ENCODE results near the gene TCFL5. TPM values are rescaled to one million over a fixed set of nuclear protein-coding genes. Genes with fewer than 3 reads are reported as not detected.
"Not testable (repeated sequence)": the region's sequence is repeated elsewhere in the genome, so short reads cannot be mapped to it uniquely, and the experiment has no call there.

The TCFL5 gene
- total RNA-seq, 6 donors from 2014 or later: 2.1 to 9.6 (median 7.1) TPM

DNA sequence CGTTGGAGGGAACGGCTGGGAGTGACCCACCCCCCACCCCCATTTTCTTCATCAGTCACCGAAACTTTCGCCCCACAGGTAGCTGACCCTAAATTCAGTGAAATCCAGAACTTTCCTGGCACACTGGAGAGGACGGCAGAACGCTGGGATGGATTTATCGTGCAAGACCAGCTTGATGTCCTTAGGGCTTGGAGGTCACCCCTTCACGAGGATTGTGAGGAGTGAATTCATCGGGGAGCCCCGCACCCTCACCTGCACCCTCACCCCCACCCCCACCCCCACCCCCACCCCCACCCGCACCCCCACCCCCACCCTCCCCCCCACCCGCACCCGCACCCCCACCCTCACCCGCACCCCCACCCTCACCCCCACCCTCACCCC is 13.3 kb upstream of the TCFL5 start:
- Histone ChIP-seq H3K9me3 (no peaks in the 10 kb centered on the region), H3K27me3 (no peaks in the 10 kb centered on the region), H3K27ac (no peak overlapping the region), H3K4me1 (peaks cover 18 to 26% (median 21%) of the 10 kb centered on the region in 4 donors), H3K4me3 (no peak overlapping the region), H3K36me3 (peaks cover 0 to 12% (median 5%) of the 10 kb centered on the region in 4 donors)
- ATAC-seq (ENCODE audit: low FRiP score in 2 of 2): no peak
- no peak for TF ChIP-seq EP300 (IDR thresholded peaks at IDR 0.05)
- no peak for TF ChIP-seq POLR2A (IDR thresholded peaks at IDR 0.05)
- TF ChIP-seq POLR2AphosphoS5 (IDR thresholded peaks at IDR 0.05): no peak
- TF ChIP-seq CTCF (IDR thresholded peaks at IDR 0.05): no peak
- no peak for DNase-seq
- 88 to 92% methylated on average over 8 of the region's 14 CpGs for WGBS, 2 donors

DNA sequence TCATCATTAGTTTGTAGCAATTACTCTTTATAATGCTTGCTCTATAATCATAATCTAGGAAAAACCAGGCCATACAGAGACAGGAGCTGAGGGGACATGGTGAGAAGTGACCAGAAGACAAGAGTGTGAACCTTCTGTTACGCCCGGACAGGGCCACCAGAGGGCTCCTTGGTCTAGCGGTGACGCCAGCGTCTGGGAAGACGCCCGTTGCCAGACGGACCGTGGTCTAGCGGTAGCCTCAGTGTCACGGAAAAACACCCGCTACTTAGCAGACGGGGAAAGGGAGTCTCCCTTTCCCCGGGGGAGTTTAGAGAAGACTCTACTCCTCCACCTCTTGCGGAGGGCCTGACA is 12.0 kb upstream of the TCFL5 start:
- peaks cover 18 to 26% (median 21%) of the 10 kb centered on the region in 4 donors for H3K4me1 ChIP-seq
- not testable (repeated sequence) for H3K36me3 ChIP-seq; ATAC-seq (ENCODE audit: low FRiP score in 2 of 2); H3K27me3 ChIP-seq; H3K27ac ChIP-seq; H3K9me3 ChIP-seq; H3K4me3 ChIP-seq
- TF ChIP-seq CTCF (IDR thresholded peaks at IDR 0.05): peak; percentile 40 to 71 (median 59)
- DNase-seq: peak; percentile 62 to 75
- 0 to 7% methylated on average over 5 to 14 of the region's 15 CpGs for WGBS, 2 donors

DNA sequence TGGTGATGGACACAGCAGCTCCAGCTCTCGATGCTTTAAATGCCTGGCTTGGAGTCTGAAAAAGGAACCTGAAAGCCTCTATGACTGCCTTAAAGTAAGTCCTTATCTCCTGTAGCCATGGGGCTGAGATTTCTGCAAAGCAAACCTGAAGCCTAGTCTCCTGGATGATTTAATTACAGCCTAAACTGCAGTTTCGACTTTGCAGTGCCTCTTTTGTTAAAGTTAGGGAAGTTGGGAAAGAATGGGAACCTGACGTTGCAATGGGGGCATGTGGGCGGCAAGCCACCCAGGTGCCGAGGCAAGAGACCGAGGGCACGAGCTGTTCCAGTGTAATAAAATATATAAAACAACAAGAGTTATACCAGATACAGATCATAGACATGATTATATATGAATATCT is 11.7 kb upstream of the TCFL5 start:
- DNase-seq (no peak), ATAC-seq (ENCODE audit: low FRiP score in 2 of 2) (no peak)
- Histone ChIP-seq H3K4me3 (no peak overlapping the region), H3K36me3 (no peaks in the 10 kb centered on the region), H3K27me3 (no peaks in the 10 kb centered on the region), H3K9me3 (no peaks in the 10 kb centered on the region), H3K4me1 (peaks cover 18 to 26% (median 21%) of the 10 kb centered on the region in 4 donors), H3K27ac (no peak overlapping the region)
- no peak for TF ChIP-seq CTCF (IDR thresholded peaks at IDR 0.05)
- 63 to 79% methylated on average over 7 of the region's 7 CpGs for WGBS, 2 donors

- Histone ChIP-seq H3K4me1 (peaks cover 18 to 24% (median 21%) of the 10 kb centered on the region in 4 donors), H3K27me3 (no peaks in the 10 kb centered on the region), H3K36me3 (no peaks in the 10 kb centered on the region), H3K27ac (no peak overlapping the region), H3K9me3 (no peaks in the 10 kb centered on the region), H3K4me3 (no peak overlapping the region)
- WGBS, 2 donors: 94 to 96% methylated on average over 6 of the region's 6 CpGs
- TF ChIP-seq CTCF (IDR thresholded peaks at IDR 0.05): no peak
- TF ChIP-seq POLR2AphosphoS5 (IDR thresholded peaks at IDR 0.05): no peak
- no peak for TF ChIP-seq EP300 (IDR thresholded peaks at IDR 0.05)
- DNase-seq (no peak), ATAC-seq (ENCODE audit: low FRiP score in 2 of 2) (no peak)
Measured at GRCh38 chr20:62872862-62873261, 11.2 kb upstream of the TCFL5 start.

DNA sequence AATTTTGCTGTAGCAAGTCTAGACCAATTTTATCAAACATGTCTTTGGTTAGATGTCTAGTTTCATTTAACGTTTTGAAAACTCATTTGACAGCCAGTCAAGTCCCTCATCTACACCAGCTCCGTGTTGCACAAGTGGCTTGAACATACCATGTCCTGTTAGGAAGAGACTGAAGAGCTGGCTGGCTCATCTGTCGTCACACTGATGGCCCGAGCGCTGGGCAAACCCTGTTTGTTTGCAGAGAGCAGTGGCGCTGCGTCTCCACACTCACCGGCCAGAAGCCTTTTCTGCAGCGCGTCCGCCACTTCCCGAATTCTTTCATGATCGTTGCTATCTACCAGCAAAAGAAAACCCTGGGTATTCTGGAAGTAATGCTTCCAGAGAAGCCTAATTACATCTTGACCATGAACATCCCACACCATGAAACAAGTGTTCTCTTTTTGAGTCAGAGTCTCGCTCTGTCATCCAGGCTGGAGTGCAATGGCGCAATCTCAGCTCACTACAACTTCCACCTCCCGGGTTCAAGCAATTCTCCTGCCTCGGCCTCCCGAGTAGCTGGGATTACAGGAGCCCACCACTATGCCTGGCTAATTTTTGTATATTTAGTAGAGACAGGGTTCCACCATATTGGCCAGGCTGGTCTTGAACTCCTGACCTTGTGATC is 10.7 kb upstream of the TCFL5 start:
- WGBS, 2 donors: 54 to 61% methylated on average over 18 of the region's 18 CpGs
- Histone ChIP-seq H3K4me3 (no peak overlapping the region), H3K36me3 (no peaks in the 10 kb centered on the region), H3K27me3 (no peaks in the 10 kb centered on the region), H3K9me3 (no peaks in the 10 kb centered on the region), H3K27ac (no peak overlapping the region), H3K4me1 (peaks cover 16 to 18% (median 17%) of the 10 kb centered on the region in 4 donors)
- DNase-seq (no peak), ATAC-seq (ENCODE audit: low FRiP score in 2 of 2) (no peak)
- TF ChIP-seq EP300 (IDR thresholded peaks at IDR 0.05) (no peak), CTCF (IDR thresholded peaks at IDR 0.05) (no peak), POLR2AphosphoS5 (IDR thresholded peaks at IDR 0.05) (no peak), POLR2A (IDR thresholded peaks at IDR 0.05) (no peak)
